HepG2 (cell line): ENCODE data around the gene KLB. TPM values are rescaled to one million over a fixed set of nuclear protein-coding genes. Genes with fewer than 3 reads are reported as not detected.

Experiments used
- ATAC-seq: fragments of 200-7000 bp; cut with Tn5 transposase; 3 replicates; pipeline ENCODE4 v1.9.1; 2020; ENCODE audit warnings: mild to moderate bottlenecking, moderate library complexity
- BruUV-seq: library from RNA; stranded (reverse); fragments of 400-500 nt; replicated peaks from 2 replicates; lab custom pipeline; 2021; lab: Mats Ljungman, UMichigan
- CTCF ChIA-PET: fragments of 300-600 bp; formaldehyde crosslinking; extraction: SDS; loops from one replicate; lab custom pipeline; 2021; ENCODE audit warnings: low total read pairs, inconsistent platforms, low intra/inter-chr PET ratio; lab: Yijun Ruan, JAX
- POLR2A ChIA-PET: fragments of 350-600 bp; sonication (Branson Sonifier 250); formaldehyde crosslinking; loops from one replicate; lab custom pipeline; 2020; ENCODE audit warnings: antibody characterized with exemption, inconsistent platforms; lab: Yijun Ruan, JAX
- DNase-seq: peaks from one replicate; pipeline ENCODE4 v3.0.0-alpha.2; 2015; ENCODE audit warnings: low spot score
- FAIRE-seq: peaks from 3 replicates; lab custom pipeline; 2011; peaks lifted over from hg19 to GRCh38; lab: Jason Lieb, UNC
- H2AFZ ChIP-seq: one replicate; pipeline ENCODE4 v1.6.1; 2011; ENCODE audit warnings: low read length, inconsistent platforms
- H3K27ac ChIP-seq: fragments of 300-600 bp; 3 replicates; pipeline ENCODE4 v1.8.0; 2011; ENCODE audit warnings: mixed run types, mild to moderate bottlenecking, mixed read lengths, low read length, inconsistent platforms; ENCODE audit not compliant: insufficient read depth; ENCODE audit errors: extremely low read length
- H3K27me3 ChIP-seq, 2 experiments: fragments of 200-600 bp in 1 of 2; 2 replicates in 1 of 2; 3 replicates in 1 of 2; pipeline versions ENCODE4 v1.6.0 to v1.8.0; 2011; ENCODE audit warnings: low read length in 2 of 2, mild to moderate bottlenecking in 2 of 2, moderate library complexity in 2 of 2, inconsistent platforms in 1 of 2; ENCODE audit not compliant: insufficient read depth in 2 of 2, control insufficient read depth in 1 of 2
- H3K36me3 ChIP-seq, 2 experiments: fragments of 200-600 bp in 1 of 2; replicated peaks in 1 of 2; 2 replicates in 1 of 2; 3 replicates in 1 of 2; pipeline versions ENCODE4 v1.5.1 to v1.8.0; 2011; ENCODE audit warnings: low read length in 2 of 2, inconsistent platforms in 1 of 2; ENCODE audit not compliant: insufficient read depth in 2 of 2, control insufficient read depth in 1 of 2
- H3K4me1 ChIP-seq: 2 replicates; pipeline ENCODE4 v1.5.1; 2012; ENCODE audit warnings: low read length, inconsistent platforms; ENCODE audit not compliant: insufficient read depth
- H3K4me2 ChIP-seq: 2 replicates; pipeline ENCODE4 v1.6.0; 2011; ENCODE audit warnings: low read depth, low read length, inconsistent platforms
- H3K4me3 ChIP-seq, 3 experiments: fragments of 200-600 bp in 1 of 3; sonication (generic), shearing (Covaris generic) in 1 of 3; replicated peaks in 1 of 3; 2 replicates each; pipeline ENCODE4 v1.5.1; 2011 to 2016; ENCODE audit warnings: low read length in 3 of 3, inconsistent platforms in 2 of 3, low read depth in 2 of 3, mild to moderate bottlenecking in 2 of 3, control low read depth in 1 of 3, mixed read lengths in 1 of 3; ENCODE audit not compliant: insufficient read depth in 1 of 3
- H3K79me2 ChIP-seq: one replicate; pipeline ENCODE4 v1.6.1; 2011; ENCODE audit warnings: low read length, inconsistent platforms; ENCODE audit not compliant: insufficient read depth
- H3K9ac ChIP-seq: 2 replicates; pipeline ENCODE4 v1.6.0; 2011; ENCODE audit warnings: mild to moderate bottlenecking, low read depth, low read length, inconsistent platforms; ENCODE audit not compliant: insufficient read depth
- H3K9me3 ChIP-seq: 2 replicates; pipeline ENCODE4 v1.5.1; 2012; ENCODE audit warnings: mild to moderate bottlenecking, low read length
- H4K20me1 ChIP-seq: 2 replicates; pipeline ENCODE4 v1.6.0; 2011; ENCODE audit warnings: inconsistent platforms, mild to moderate bottlenecking, low read length, moderate library complexity; ENCODE audit not compliant: insufficient read depth
- ATF4 ChIP-seq, 2 experiments: fragments of 450-650 bp in 1 of 2; sonication (generic) in 1 of 2; formaldehyde crosslinking; IDR thresholded peaks; 2 replicates each; pipeline versions ENCODE4 v1.5.0 to v1.8.0; 2020 to 2022; ENCODE audit warnings: mild to moderate bottlenecking in 1 of 2, missing genetic modification reagents in 1 of 2
- CC2D1A ChIP-seq: sonication (generic); formaldehyde crosslinking; IDR thresholded peaks from 2 replicates; pipeline ENCODE4 v1.8.1; 2023; ENCODE audit warnings: mild to moderate bottlenecking, missing genetic modification reagents
- CCAR2 ChIP-seq: fragments of 200-400 bp; formaldehyde crosslinking; optimal IDR thresholded peaks from 2 replicates; pipeline ENCODE3; 2018; ENCODE audit warnings: low read depth, mild to moderate bottlenecking, low read length, moderate library complexity
- E2F1 ChIP-seq: sonication (generic); formaldehyde crosslinking; IDR thresholded peaks from 2 replicates; pipeline ENCODE4 v1.5.0; 2020; ENCODE audit warnings: missing genetic modification reagents
- ELF4 ChIP-seq: sonication (generic); formaldehyde crosslinking; IDR thresholded peaks from 2 replicates; pipeline ENCODE4 v1.5.0; 2020; ENCODE audit warnings: missing genetic modification reagents, mild to moderate bottlenecking, moderate library complexity, borderline replicate concordance
- IKZF5 ChIP-seq: IDR thresholded peaks from 2 replicates; pipeline ENCODE4 v1.6.1; 2018; ENCODE audit warnings: missing genetic modification reagents, mild to moderate bottlenecking, missing compliant biosample characterization
- IRX3 ChIP-seq: sonication (generic); formaldehyde crosslinking; IDR thresholded peaks from 2 replicates; pipeline ENCODE4 v1.8.1; 2023; ENCODE audit warnings: mild to moderate bottlenecking, low read depth, missing genetic modification reagents, borderline replicate concordance
- KDM6A ChIP-seq: IDR thresholded peaks from 2 replicates; pipeline ENCODE4 v1.6.1; 2016; ENCODE audit warnings: low read depth
- MAFK ChIP-seq, 2 experiments: IDR thresholded peaks in 1 of 2; conservative IDR thresholded peaks in 1 of 2; 2 replicates each; pipeline ENCODE4 v1.6.1; 2011; ENCODE audit warnings: improper control_type of control experiment in 2 of 2, low read length in 2 of 2
- MAZ ChIP-seq, 2 experiments: sonication (generic) in 1 of 2; formaldehyde crosslinking in 1 of 2; IDR thresholded peaks; 2 replicates each; pipeline versions ENCODE4 v1.5.0 to v1.6.1; 2012 to 2020; ENCODE audit warnings: low read depth in 2 of 2, mild to moderate bottlenecking in 2 of 2, borderline replicate concordance in 1 of 2, improper control_type of control experiment in 1 of 2, low read length in 1 of 2, missing genetic modification reagents in 1 of 2, moderate library complexity in 1 of 2
- SMAD9 ChIP-seq: sonication (generic); formaldehyde crosslinking; IDR thresholded peaks from 2 replicates; pipeline ENCODE4 v1.5.1; 2020; ENCODE audit warnings: mild to moderate bottlenecking, missing genetic modification reagents
- STAG1 ChIP-seq: sonication (generic); formaldehyde crosslinking; IDR thresholded peaks from 2 replicates; pipeline ENCODE4 v1.4.0; 2020; ENCODE audit warnings: missing genetic modification reagents
- THYN1 ChIP-seq: sonication (generic); formaldehyde crosslinking; IDR thresholded peaks from 2 replicates; pipeline ENCODE4 v1.8.1; 2023; ENCODE audit warnings: low read depth, mild to moderate bottlenecking, moderate library complexity, missing genetic modification reagents, borderline replicate concordance
- UBTF ChIP-seq: sonication (generic); formaldehyde crosslinking; IDR thresholded peaks from 2 replicates; pipeline ENCODE4 v1.4.0; 2020; ENCODE audit warnings: mild to moderate bottlenecking, missing genetic modification reagents
- ZKSCAN8 ChIP-seq: IDR thresholded peaks from 2 replicates; pipeline ENCODE4 v1.6.1; 2016; ENCODE audit warnings: borderline replicate concordance, missing genetic modification reagents, missing compliant biosample characterization
- ZNF3 ChIP-seq: IDR thresholded peaks from 2 replicates; pipeline ENCODE4 v1.7.0; 2017; ENCODE audit warnings: inconsistent platforms
- ZNF589 ChIP-seq: sonication (generic); formaldehyde crosslinking; conservative IDR thresholded peaks from 2 replicates; pipeline ENCODE4 v1.8.0; 2022; ENCODE audit warnings: mild to moderate bottlenecking, moderate library complexity, missing genetic modification reagents
- WGBS: methylation state at CpG from one replicate; pipeline ENCODE4 v1.1.6; 2017; ENCODE audit warnings: low lambda C conversion rate; 5-methylcytosine and 5-hydroxymethylcytosine counted together
- in situ Hi-C: cut with HindIII; loops from 2 replicates; pipeline ENCODE4 v1.10.0; 2017; ENCODE audit warnings: low pct_unique_long_range_greater_than_20kb; ENCODE audit not compliant: extremely low pct_ligation_motif_present
- intact Hi-C: fragments of 100-400 bp; cut with micrococcal nuclease; formaldehyde crosslinking; loops from one replicate; pipeline ENCODE4 v1.10.0; 2022; ENCODE audit not compliant: unreplicated experiment
- polyA plus RNA-seq, 8 experiments: library from polyadenylated mRNA; depleted of rRNA in 3 of 8; stranded (reverse) in 7 of 8; unstranded in 1 of 8; fragments of >200 nt; fragmentation: Illumina TruSeq in 4 of 8; extraction: Trizol in 4 of 8; gene quantifications; 2 replicates each; pipeline versions ENCODE4 v1.2.1 to v1.2.3, GENCODE V29; 2011 to 2016; ENCODE audit warnings: low read depth in 4 of 8, missing spikeins in 1 of 8, mixed read lengths in 1 of 8; ENCODE audit not compliant: insufficient read depth in 1 of 8
- total RNA-seq, 5 experiments: library from RNA; depleted of rRNA; stranded (reverse); fragments of >200 nt; fragmentation: Illumina TruSeq; extraction: Trizol; gene quantifications; 2 replicates each; pipeline ENCODE4 v1.2.3, GENCODE V29; 2016; ENCODE audit warnings: low read depth in 1 of 5

Gene KLB
- total and polyA plus RNA-seq, 2 of the 13 experiments (the other 11 are each of a cell fraction or from before 2014, with no cell fraction given): 25.3 to 82.0 TPM

GRCh38 chr4:39469429-39470077 is 62.8 kb downstream of the KLB start:
- intact Hi-C loops (loop anchor here (1.0 to 10.0 kb wide), 6 partner anchors 53 to 588 kb away; partner anchors contain the start of genes N4BP2 and SMIM14), in situ Hi-C loops (loop anchor here (5.0 kb wide), 1 partner anchor 508 kb away; the partner anchor contains the start of gene PDS5A)
- peak overlapping the region; percentile 36 for H3K4me2 ChIP-seq
- H3K27ac ChIP-seq: peak overlapping the region; percentile 77
- no peak overlapping the region for H2AFZ ChIP-seq
- CTCF ChIA-PET: interaction anchor here (1.2 to 1.9 kb wide), 3 partner anchors 122 to 508 kb away, joined by 3 to 18 read pairs (median 6); partner anchors contain the start of gene PDS5A
- BruUV-seq: no TSS peak
- no peaks in the 10 kb centered on the region for H4K20me1 ChIP-seq
- peaks cover 0 to 4% of the 10 kb centered on the region in 2 experiments; a peak in 2 of 5 replicates for H3K36me3 ChIP-seq
- H3K79me2 ChIP-seq: no peaks in the 10 kb centered on the region
- no peak overlapping the region for H3K9ac ChIP-seq
- H3K27me3 ChIP-seq: no peaks in the 10 kb centered on the region
- peaks cover 58% of the 10 kb centered on the region for H3K4me1 ChIP-seq
- ATAC-seq (peak; percentile 93), DNase-seq (peak; percentile 89), FAIRE-seq (peak; percentile 80)
- H3K9me3 ChIP-seq: no peaks in the 10 kb centered on the region
- no peak overlapping the region for H3K4me3 ChIP-seq
- WGBS: 59% methylated on average over 4 of the region's 4 CpGs
- POLR2A ChIA-PET: interaction anchor here (0.5 to 5.3 kb wide), 8 partner anchors 10 to 719 kb away, joined by 3 to 34 read pairs (median 4); partner anchors contain the start of genes LIAS, RPL9, SMIM14 and UBE2K
- TF ChIP-seq ATF4 (CRISPR knock-in tag; IDR thresholded peaks at IDR 0.05) (no peak), CCAR2 (no peak), IRX3 (CRISPR knock-in tag) (no peak), MAFK (conservative IDR thresholded peaks at IDR 0.05 in 1 of 2, IDR thresholded peaks at IDR 0.05 in 1 of 2; ENCODE audit: low read length in 2 of 2) (0 out of 4 replicates have a peak, but pooled peaks of 1 of the 2 experiments have one; percentile 5), UBTF (CRISPR knock-in tag) (no peak), STAG1 (peak; percentile 96), IKZF5 (CRISPR knock-in tag) (no peak), E2F1 (CRISPR knock-in tag) (no peak), ELF4 (no peak), MAZ (IDR thresholded peaks at IDR 0.05; ENCODE audit: borderline replicate concordance, low read depth, low read length) (no peak), MAZ (CRISPR knock-in tag; IDR thresholded peaks at IDR 0.05; ENCODE audit: low read depth) (no peak), ZNF589 (CRISPR knock-in tag) (no peak), ZKSCAN8 (CRISPR knock-in tag) (0 out of 2 replicates have a peak, but pooled peaks have one; percentile 25), KDM6A (CRISPR knock-in tag) (no peak), ZNF3 (CRISPR knock-in tag) (no peak), SMAD9 (no peak), CC2D1A (no peak), THYN1 (CRISPR knock-in tag) (no peak)
